HTERT RPE-1 (cell line): ENCODE data around the gene MUC5B.

ENCODE experiments used
- in situ Hi-C: fragments of 300-500 bp; cut with MboI; formaldehyde crosslinking; loops from 4 replicates; pipeline ENCODE4 v1.14.3; 2020; ENCODE audit warnings: low sequenced_read_pairs

The MUC5B gene

DNA sequence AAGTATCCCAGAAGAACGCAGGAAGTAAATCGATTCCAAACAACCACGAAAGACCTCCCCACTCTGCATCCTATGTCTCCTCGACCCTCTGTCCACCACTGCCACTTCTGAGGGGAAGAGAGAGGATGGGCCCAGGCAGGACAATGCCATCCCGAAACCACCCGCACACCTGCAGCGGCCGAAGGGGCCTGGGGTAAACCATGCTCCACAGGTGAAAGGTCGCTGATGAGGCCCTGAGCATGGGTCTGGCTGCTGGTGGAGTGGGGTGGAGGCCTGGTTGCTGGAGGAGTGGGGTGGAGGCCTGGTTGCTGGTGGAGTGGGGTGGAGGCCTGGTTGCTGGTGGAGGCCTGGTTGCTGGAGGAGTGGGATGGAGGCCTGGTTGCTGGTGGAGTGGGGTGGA is 73.4 kb downstream of the MUC5B start:
- in situ Hi-C loops, result no loop called here

DNA sequence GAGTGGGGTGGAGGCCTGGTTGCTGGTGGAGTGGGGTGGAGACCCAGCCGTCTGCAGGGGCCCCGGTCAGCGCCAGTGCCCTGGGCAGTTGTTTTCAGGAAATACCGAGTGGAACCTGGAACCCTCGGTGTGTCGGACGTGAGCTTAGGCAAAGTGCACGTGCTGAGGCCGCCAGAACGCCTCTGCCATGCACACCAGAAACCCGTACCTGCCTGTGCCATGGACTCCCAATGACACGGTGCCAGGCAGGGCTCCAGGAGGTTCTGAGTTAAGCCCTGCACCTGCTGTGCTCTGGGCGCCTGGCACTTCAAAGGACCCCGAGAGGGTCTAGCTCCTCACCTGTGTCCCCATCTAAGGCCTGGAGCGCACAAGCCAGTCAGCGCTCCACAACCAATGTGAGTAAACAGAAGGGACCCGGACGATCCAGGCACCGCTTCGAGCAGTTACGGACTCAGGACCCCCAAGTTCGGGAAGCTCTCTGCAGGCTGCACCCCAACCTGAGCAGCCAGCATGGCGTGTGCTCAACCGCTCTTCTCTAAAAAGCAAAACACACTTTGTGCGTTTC is 74.2 kb downstream of the MUC5B start:
- in situ Hi-C loops, result no loop called here

DNA sequence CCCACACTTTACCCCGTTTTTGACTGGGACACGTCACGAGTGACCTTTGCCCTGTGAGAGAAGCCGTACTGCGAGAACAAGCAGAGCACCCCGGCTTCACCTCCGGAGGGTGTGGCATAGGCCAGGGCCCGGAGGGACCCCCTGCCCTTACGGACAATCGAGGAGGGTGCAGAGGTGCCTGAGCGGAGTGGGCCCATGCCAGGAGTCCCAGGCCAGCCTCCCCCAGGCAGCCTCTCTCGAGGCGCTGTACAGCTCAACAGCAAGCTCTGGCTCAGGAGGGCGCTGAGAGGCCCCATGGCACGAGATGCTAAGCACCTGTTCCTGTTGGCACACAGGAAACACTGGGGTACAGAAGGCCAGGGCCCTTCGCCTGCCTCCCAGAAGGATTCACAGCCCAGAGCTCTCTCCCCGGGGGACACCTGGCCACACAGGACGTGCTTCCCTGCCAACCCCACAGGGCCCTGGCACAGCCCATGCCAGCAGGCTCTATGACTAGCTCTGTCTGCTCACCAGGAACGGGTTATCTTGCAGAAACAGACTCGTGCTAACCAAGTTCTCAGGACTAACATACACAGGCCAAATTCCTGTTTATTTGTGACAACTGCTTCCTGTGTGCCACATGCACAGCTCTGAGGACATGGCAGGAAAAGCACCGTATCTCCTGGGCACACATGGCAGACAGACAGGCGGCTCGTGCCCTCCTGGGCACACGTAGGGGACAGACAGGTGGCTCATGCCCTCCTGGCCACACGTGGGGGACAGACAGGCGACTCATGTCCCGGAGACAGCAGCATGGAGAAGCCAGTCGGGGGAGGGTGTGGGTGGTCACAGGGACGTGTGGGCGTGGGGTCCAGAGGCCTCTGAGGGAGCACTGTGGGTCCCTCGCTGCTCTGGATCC is 75.0 kb downstream of the MUC5B start:
- in situ Hi-C loops, result no loop called here

DNA sequence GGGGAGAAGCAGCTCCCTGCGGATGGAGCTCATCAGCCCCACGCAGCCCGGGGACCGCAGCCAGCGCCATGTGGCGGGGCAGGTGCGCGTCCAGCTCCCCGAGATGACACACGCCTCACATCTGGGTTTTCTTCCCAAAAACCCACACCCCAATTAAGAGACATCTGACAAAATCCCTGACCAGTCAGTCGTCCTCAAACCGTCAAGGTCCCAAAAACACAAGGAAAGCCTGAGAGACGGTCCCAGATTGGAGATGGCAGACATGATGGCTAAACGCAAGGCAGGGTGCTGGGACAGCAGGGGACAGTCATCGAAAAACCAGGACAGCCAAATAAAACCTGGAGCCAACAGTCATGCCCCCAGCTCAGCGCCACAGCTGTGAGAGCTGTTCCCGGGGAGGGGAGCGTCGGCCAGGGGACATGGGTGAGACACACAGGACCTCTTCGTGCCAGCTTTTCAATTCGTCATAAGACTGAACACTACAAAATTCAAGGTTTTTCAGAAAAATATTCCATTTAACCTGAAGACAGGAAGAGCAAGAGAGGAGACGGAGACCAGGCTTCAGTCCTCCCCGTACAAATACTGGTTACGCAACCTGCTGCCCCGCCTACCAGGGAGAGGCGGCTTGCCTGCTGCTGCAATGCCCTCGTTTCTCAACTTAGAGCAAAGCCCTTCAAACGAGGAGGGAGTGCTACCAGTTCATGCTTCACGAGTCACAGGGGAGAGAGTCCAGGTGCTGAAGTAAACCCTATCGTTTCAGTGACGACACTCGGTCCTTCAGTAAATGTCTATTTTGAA is 76.0 kb downstream of the MUC5B start:
- in situ Hi-C loops, result no loop called here

DNA sequence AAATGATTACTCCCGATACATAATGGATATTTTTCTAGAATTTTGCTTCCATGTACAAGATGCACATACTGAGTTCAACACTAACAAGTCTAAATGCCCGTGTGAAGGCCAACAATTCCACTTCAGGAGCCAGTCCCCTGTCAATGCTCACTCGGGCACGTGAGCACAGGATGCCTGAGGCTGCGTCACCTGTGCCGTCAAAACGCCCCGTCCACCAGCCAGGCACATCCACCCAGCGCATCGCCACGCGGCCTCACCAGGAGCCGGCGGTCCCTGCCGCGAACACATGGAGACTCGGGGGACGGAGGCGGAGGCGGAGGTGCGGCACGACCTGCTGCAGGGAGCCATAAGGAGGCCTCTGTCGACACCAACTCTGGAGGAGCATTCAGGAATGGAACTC is 76.8 kb downstream of the MUC5B start:
- in situ Hi-C loops, result no loop called here

DNA sequence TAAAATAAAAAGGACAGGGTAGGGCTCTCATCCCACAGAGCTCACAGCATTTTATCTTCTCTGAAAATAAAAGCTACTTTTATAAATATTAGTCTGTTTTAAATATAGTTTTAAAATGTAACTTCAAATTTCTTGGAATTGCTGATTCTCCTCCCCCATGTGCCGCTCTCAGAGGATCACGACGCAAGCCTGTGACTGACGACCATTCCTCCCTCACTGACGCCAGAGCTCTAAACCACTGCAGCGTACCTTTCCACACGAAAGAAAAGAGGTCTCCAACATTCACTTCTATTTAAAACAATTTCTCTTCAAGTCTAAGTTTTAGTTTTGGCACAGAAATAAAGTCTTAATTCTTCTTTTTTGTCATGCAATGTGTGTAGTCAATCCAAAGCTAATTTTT is 77.3 kb downstream of the MUC5B start:
- in situ Hi-C loops, result no loop called here

DNA sequence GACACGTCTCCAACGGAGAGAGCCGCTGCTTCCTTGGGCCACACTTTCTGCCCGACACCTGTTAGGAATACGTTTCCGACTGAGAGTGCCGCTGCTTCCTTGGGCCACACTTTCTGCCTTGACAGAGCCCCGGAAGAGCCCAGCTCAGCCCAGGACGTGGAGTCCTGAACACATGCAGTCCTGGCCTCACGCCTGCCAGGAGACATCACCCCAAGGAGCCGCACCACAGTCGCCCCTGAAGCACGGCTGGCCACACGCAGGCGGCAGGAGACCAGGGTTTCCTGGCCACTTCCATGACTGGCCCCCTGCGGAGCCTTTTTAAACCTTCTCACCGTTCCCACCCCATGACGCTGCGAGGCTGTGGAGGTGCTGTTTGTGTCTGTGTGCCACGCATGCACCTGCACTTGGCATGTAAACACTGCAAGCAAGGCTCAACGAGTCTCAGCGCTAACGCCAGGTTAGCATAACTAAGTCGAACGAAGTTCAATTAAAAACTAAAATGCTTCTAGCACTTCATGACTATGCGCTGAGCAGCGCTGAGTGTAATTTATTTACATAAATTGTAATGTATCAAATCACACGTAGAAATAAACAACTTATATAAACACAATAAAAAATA is 77.8 kb downstream of the MUC5B start:
- in situ Hi-C loops, result no loop called here

DNA sequence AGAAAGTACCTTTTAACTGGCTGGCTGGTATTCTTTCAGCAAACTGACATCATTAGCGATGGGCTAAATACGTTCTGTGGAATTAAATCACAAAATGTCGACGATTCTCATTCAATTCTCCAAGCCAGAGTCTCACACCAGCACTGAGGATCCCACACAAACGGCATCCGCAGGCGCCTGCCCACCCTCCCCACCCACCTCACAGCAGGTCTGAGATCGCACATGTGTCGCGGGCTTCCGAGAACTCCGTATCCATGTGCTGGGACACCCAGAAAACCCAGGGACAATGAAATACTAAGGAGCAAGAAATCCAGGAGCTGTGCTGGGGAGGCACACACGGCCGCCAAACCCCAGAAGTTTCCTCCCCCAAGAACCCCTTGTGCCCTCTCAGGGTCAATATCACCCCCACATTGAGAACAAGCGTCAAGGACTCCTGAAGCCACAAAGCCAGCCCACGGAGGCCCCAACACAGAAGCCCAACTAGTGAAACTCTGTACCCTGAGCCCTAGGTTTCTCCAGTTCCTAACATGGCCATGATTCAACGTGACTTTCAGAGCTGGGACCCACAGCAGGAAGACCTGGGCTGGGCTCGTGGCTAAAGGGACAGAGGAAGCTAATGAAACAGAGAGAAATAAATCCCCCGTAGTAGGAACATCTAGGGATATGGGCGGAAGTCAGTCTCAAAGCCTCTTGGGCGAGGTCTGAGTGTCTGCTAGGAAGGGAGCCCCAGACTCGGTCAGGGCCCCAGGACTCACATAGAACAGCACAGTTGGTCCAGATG is 78.5 kb downstream of the MUC5B start:
- in situ Hi-C loops, result no loop called here

DNA sequence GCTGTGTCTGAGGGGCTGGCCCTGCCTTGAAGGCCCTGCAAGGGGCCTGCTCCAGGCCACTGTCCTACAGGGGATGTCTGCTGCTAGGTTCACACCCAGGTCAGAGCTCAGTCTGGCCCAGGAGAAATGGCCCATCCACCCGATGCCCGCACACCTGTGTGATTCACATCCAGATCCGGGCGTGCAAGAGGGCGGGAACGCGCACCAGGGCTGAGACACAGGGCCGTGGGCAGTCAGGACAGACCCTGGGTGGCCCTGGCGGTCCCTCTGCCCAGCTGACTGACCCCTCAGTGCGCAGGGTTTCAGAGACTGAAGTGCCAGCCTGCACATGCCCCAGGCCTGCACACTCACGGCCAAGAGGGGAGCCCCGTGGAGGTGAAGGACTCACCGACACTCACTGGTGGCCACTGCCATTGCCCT is 79.2 kb downstream of the MUC5B start:
- in situ Hi-C loops, result no loop called here

DNA sequence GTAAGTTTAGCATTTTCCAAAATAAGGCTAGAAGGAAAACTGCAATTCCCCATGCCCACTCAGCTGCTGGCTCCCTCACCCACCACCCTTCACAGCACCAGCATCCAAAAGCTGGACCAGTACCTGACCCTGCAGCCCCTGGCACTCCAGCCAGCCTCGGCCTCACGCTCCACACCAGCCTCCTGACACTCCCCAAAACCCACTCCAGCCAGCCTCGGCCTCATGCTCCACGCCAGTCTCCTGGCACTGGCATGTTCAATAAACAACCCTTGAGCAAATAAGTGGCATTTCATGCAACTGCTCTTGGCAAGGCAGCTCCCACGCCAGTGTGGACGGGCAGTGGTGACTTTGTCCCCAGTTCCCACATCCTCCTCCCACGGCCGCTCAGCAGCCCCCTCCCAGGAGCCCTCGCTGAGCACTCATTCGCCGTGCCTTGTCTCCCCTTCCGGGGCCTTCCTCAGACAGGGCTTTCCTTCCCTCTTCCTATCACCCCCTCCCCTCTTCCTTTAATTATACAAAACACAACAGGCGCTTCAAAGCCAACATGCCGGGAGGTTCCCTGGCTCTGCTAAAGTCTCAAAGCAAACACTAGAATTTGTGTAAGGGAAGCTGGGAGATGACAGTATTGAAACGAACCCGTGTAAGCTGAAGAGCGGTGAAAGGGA is 79.7 kb downstream of the MUC5B start:
- in situ Hi-C loops, result no loop called here

DNA sequence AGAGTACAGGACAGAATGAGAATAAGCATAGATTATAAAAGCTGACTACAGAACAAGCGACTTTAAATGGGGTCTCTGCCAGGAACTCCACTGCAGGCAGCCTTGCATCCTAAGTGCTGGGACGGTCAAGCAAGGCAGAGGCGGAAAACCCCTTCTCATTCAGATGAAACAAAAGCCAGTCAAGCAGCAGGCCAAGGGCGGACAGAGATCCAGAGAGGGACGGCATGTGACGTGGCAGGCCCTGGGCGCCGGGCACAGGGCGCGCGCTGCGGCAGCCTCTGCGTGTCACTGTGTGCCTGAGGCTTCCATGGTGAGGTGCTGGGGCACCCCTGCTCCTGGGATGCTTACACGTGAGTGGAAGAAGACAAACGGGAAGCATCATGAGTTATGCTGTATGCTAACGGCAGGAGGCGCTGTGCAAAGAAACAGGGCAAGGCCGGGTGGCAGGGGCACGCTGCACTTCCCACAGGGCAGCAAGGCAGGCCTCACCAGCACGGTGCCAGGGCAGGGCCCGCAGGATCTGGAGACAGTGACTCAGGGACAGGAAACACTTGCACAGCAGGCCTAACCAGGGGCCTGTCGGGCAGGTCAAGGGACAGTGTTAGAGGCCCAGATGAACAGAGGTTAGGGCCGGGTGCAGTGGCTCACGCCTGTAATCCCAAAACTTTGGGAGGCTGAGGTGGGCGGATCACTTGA is 80.4 kb downstream of the MUC5B start:
- in situ Hi-C loops, result no loop called here

DNA sequence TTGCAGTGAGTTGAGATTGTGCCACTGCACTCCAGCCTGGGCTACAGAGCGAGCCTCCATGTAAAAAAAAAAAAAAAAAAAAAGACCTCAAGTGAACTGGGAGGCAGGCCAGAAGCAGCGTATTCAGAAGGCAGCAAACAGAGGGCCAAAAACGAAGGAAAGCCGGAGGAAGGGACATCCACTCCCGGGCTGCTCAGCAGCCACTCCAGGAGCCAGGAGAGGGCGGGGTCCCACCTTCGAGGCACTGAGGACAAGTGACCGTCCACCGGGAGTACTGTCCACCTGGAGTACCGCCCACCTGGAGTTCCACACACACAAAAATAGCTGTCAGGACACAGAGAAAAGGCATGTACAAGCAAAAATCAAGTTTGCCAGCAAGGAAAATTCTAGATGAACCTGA is 81.1 kb downstream of the MUC5B start:
- in situ Hi-C loops, result no loop called here

DNA sequence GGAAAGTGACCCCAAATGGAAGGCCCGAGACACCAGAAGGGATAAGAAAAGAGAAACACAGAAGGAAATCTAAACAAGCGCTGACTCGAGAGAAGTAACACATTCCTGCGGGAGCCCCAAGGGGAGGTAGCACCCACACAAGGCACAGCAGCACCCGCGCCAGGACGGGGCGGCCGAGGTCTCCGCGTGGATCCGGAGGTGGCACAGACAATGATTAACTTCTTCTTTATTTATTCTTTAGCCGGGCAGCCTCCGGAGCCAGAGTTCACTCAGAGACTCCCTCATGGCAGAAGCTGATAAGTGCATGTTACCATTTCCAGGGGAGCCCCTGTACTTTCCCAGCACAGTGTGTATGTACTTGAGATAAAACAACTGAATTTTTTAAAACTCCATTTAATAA is 81.5 kb downstream of the MUC5B start:
- in situ Hi-C loops, result no loop called here

DNA sequence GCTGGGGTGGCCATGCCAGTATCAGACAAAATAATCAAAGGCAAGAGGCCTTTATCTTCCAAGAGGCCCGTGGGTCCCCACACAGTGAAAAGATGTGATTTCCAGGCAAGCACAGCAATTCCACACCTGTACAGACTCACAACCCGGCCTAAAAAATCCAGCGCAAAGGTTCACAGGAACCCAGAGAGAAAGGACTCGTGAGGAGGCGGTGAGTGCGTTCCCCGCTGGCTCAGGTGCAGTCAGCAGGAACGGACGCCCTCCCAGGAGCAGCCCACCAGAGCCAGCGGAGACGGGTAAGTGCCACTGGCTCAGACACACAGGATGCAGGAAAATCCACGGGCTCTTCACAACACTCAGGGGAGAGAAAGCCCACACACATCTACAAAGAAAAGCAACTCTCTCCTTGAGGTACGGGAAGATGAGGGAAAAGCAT is 82.2 kb downstream of the MUC5B start:
- in situ Hi-C loops, result no loop called here

DNA sequence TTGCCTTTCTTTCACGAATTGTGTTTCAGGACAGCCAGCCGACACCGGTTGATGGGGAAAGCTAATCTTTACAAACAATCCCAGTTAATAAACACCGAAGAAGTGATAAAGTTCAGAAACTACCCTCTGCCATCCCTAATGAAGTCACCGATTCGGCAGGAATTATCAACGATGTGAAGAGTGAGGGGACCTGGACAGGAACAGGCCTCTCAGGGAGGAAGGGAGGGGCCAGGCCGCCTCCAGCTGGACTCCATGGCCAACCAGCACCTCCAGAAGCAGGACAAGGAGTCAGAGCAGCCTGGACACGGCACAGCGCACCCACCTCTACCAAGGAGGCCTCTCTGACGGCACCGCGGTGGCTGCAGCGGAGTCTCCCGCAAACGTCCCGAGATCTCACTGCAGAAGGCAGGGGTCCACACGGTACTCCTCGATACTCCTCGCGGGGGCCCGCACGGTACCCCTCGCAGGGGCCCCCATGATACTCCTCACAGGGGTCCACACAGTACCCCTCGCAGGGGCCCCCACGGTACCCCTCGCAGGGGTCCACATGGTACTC is 82.7 kb downstream of the MUC5B start:
- in situ Hi-C loops, result no loop called here

DNA sequence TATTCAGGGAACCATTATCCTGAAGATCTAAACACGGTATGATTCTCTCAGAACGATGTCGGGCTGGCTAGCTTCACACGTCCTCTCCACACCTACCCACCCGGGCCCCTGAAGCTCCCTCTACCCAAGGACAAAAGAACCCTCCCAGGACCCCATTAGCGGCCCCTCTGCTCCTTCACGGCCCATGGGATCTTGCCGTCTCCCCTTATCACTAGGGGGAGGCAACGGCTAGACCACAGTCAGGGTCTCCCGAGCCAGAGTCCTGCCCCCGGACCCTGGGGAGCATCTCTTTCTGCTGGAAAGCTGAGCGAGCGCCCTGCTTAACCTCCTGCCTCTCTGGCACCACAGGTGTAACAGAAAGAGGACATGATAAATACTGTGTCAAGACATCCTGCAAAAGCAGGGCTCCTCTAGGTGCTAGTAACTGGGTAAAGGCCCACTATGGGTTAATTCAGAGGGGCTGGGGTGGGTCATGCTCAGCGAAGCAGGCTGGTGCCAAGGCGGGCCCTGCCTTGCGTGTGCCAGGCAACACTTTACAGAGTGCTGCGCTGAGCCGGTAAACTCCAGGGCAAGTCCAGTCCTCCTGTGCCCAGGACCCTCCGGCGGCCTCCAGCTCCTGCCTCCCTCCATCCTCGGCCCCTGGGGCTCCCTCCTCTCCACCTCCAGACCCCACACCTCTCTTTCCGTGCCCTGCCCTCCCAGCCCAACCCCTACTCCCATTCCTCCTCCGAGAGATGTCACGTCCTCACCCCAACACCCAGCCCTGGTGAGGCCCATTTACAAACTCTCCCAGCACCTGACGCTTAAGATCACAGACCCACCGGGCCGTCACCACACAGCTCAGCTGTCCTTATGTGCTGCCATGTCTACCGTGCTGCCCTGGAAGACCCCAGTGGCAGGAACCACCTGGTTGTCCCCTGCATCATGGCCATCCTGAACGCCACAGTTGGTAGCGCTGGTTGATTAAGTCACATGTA is 83.6 kb downstream of the MUC5B start:
- in situ Hi-C loops, result no loop called here

DNA sequence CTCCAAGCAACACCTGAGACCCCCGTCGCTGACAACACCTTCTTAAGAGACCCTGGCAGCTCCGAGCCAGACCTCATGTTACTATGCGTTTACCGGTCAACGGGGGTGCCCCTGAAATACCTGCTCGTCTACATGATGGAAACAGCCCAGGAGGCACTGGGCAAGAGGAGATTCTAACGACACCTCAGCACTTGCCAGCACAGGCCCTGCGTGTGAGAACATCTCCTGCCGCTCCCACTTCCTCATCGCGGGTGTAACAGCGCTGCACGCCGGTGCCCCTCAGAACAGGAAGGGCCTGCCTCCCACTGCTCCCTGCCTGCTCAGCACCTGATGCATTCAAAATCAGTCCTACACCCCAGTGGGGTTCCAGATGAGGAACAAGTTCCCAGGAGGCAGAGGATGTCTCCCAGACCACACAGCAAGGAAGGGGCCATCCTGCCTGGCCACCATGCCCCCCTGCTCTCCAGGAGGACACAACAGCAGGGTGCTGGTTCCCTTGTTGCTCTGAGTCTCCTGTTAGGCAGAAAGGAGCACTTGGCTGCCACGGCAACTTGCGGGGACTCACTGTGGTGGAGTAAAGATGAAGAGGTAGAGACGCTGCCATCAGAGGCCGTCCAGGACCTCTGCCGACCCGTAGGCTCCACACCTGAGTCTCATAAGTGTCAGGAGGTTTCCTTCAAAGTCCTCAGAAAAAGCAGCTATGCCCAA is 84.5 kb downstream of the MUC5B start:
- in situ Hi-C loops, result no loop called here
